NCI-H1105 treated with DMSO at 0.1 percent for 48 hours (cell line): ENCODE measurements around the gene AUTS2.

Experiments
- DNase-seq: peaks from one replicate; lab custom pipeline; 2025; lab: John Stamatoyannopoulos, UW

Gene AUTS2

DNA sequence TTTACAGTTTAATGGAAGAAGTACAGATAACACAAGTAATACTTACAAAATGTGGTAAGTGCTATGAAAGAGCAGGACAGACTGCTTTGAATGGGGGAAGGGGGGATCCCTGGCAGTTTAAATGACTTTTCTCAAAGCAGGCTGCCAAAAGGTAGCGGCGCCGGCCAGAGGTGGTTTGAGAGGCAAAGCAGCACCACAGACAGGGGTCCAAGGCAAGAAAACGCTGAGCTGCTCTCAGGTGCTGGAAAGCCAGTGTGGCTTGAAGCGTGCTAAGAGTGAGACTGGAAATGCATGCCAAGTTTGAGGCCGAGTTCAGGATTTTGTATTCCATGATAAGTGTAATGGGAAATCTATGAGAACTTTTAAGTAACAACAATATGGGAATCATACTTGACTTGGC is 437.7 kb downstream of the AUTS2 start:
- DNase-seq = no peak

DNA sequence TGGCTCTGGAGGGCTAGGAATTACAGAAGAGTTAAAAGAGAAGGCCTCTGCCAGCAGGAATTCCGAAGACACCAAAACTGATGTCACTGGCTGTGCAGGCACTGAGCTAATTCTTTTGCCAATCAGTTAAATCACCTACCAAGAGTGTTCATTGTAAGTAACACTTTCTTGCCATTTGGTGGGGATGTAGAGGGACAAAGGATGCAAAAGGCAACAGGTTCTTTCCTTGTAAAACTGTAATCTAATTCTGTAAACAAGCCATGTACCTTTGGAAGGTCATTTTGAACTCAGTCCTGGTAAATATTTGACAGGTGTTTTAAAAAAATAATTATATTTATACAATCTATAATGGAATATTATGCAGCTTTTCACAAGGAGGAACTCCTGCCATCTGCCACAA is 438.4 kb downstream of the AUTS2 start:
- DNase-seq = no peak

DNA sequence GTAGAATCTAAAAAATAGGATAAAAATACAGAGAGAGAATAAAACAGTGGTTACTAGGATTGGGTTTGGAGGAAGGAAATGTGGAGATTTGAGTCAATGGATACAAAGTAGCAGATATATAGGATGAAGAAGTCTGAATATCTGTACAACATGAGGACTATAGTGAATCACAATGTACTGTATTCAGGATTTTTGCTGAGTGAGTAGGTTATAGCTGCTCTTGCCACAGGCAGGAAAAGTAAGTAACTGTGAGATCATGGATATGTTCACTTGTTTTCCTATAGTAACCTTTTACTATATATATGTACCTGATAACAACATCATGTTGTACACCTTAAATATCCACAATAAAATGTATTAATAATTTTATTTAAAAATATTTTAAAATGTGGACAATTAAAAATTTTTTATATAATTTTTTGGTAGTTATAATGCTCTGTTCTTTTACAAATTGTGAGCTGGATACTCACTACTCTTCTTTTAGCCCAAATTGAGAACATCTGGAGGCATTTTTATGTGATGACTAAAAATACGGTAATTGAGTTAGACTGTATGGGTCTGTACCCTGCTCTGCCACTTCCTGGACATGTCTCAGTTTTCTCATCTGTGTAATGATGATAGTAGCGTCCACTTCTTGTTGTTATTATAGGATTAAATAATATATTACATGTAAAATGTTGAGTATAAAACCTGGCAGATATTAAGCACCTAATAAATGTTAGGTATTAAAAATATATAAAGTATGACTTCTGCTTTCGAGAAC is 439.1 kb downstream of the AUTS2 start:
- DNase-seq = no peak

DNA sequence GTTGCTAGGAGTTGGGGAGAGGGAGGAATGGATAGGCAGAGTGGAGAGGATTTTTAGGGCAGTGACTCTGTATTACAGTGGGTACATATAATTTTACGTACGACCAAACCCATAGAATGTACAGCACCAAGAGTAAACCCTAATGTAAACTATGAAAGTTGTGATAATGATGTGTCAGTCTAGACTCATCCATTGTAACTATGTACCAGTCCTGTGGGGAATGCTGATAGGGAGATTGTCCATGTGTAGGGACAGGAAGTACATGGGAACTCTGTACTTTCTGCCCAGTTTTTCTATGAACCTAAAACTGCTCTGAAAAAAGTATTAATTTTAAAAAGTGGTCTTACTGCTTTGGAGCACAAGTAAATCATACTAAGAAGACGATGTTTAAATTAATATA is 441.8 kb downstream of the AUTS2 start:
- no peak for DNase-seq

DNA sequence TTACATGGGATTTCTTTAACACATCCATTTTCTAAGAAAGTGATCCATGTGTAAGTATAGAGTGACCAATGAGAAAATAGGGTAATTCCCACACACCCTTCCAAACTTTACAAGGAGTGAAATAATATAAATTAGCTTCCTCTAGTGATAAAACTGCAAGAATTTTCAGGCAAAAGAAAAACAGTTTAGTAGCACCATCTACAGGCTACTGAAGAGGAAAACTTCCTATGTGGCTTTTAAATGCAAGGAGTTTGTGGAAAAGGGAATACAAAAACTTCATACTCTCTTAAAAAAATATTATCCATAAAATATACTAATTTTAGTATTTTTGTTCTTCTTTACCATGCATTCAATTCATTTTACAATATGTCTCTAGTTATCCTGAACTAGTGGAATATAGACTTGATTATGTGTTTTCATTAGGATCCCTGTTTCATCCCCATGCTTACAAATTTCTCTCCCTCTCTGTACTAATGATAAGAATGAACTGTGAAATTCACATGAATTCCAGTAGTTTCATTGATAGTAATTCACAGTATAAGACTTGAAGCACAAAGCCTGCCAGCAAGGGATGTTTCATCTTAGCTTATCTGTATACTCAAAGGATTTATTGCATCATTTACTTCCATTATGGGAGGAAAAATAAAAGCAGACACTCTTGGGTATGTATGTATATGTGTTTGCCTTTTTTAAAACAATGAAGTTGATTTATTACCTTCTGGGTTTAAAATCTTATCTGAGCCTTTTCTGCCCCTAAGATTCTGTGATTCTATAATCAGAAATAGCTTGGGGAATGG is 442.9 kb downstream of the AUTS2 start:
- peak; percentile 32 for DNase-seq

DNA sequence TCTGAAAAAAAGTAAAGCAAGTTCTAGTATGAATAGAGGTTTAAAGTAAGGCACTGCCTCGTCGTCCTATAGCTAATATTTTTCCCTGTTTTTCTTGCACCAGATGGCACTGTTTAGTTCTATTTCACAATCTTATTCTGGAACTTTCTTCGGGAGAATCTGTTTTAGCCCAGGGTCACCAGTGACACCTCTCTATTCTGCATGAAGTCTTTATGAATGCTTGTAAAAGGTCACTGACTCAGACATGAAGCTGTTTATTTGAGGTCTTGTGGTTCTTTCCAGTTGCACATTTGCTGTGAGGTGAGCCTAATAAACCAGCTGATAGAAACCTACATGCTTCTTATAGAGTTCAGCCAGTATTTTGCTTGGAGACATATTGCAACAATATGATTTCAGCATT is 444.3 kb downstream of the AUTS2 start:
- DNase-seq = no peak

DNA sequence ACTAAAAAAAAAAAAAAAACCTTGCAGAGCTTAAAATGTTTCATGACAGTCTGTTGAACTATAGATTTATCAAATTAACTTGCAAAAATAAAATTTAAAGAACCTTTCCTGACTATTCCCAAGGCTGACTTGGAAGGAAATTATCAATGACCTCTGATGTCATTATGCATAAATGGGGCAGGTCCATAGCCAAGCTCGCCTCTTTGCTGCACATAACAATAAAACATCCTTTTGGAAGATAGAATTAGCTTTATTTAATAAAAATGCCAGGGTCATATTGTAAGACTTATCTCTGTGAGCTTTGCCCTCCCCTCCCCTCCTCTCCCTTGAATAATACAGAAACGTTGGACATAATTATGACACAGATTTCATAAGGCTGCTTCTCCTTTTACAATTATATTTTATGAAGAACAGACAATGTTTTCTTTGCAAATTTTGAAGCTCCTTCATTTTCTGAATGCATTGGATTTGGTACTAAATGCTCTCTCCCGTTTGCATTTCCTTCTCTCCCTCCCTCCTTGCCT is 444.8 kb downstream of the AUTS2 start:
- DNase-seq = no peak

DNA sequence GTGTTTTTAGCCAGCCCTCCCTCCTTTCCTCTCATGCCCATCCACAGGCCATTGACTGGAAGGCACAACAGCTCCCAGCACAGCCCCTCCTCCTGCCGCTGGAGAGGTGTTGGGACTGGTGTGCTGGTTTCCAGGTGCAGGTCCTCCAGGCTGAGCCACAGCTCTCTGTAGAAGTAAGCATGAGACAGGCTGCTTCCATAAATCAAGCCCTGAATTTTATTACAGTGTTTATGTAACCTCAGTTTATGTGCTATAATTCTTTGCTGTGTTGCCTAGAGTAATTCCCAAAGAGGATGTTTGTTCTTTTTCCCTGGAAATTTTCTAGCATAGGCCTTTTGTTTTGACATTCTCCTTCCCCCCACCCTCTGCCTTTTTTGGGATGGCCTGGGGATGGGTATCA is 445.8 kb downstream of the AUTS2 start:
- DNase-seq = peak; percentile 9

DNA sequence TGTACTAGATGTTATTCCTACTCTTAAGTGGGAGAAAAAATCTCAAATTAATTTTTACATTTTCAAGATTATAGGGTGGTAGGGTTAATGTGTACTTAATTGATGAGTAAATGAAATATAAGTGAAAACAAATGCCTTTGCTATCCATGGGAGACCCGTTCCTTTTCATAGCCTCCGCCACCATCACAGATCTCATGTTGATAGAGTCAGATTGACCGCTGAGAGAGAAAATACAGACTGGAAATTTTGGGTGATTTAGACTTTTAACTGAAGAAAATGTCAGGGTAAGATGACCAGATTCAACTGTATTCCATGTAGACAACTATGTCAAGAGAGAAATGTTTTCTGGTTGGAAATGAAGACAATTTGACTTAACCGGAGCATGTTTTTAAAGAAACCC is 446.2 kb downstream of the AUTS2 start:
- no peak for DNase-seq

DNA sequence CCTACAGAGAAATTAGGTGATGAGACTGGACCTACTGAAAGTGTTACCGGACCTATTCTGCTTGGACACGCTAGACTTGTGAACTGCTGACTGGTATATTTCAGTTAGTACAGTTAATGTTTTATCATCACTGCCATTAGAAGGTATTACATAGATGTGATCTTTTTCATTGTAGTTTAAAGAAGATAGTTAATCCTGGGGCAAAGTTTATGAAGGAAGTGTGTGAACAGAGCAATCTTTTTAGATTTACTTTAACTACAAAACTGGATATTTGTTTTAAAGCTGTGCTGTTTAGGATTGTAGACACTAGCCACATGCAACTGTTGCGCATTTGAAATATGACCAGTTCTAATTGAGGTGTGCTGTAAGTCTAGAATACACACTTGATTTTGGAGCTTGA is 446.7 kb downstream of the AUTS2 start:
- DNase-seq = no peak

DNA sequence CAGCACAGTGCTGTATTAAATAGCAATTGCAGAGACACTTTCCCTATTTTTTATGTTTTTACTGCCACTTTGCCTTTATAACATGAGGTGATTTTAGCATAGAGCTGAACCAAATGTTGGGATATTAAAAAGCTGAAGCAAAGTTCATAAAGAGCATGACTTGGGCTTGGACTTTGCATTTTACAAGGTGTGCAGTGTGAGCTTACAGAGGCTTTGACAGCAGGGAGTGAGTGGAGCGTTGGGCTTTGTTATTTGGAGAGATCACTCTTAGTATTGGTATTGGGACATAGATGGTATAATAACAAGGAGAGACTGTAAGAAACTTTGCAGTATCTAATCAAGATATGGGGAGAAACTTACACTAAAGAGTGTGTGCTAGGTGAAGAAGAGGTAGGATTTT is 449.1 kb downstream of the AUTS2 start:
- DNase-seq = no peak

DNA sequence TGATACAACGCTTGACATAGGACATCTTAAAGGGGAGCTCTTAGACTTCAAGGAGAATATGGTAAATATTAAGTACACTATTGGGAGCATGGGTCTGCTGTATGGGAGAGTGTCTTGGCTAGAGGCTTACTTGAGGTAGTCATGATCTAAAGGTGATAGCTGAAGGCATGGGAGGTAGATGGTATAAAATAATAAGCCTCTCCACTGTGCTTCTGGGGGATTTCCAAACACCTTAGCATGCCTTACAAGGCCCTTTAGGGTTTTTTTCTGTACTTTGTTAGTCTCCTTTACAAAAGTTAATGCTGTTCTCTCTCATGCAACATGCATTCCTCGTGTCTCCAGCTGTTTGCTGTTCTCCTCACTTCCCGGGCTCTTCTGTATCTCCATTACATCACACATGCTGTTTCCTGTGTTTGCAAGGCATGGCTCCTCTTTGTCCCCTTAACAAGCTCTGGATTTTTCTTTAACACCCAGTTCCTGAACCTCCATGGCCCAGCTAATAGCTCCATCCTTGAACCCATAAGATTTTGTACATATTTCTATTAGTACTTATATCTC is 449.7 kb downstream of the AUTS2 start:
- DNase-seq = no peak

DNA sequence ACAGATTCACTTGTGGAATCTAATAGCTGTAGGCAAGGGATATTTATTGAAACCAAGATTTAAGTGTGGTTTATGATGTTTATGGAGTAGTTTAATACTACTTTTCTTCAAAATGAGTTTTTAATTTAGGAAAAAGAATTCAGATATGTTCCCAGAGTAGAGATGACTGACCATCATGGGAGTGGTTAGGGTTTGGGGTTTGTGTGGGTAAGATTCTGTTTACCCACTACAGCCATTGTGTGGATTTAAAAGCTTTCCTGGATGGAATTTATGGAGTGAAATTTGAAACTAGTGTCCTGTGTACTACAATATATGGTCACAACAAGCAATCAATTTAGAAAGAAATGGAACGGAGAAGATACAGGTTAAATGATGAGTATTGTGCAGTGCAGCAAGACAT is 453.5 kb downstream of the AUTS2 start:
- no peak for DNase-seq

DNA sequence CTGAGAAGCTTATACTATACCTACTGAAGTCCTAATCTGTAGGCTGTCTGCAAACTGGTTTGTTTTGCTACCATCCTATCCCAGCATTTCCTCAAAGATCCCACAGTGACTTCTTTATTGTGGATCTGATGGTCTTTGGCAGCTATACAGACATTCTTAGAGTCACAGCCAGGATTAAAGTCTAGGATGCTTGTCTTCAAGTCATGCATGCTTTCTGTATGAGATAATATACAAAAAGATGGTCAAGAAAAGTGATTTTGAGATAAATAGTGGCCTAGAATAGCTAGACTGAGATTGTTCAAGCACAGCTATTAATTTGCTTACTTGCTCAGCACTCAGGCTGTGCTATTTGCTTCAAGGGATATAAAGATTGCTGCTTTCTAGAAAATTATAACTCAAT is 454.4 kb downstream of the AUTS2 start:
- DNase-seq = no peak

DNA sequence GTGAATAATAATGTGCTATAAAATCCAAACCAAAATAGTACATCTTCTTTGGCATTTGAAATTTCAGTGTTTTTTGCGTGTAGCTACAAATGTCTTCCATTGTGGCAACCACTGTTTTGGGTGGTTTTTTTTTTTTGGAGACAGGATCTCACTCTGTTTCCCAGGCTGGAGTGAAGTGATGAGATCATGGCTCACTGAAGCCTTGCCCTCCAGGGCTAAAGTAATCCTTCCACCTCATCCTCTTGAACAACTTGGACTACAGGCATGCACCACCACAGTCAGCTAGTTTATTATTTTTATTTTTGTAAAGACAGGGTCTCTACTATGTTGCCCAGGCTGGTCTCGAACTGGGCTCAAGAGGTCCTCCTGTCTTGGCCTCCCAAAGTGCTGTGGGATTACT is 455.1 kb downstream of the AUTS2 start:
- DNase-seq = no peak

DNA sequence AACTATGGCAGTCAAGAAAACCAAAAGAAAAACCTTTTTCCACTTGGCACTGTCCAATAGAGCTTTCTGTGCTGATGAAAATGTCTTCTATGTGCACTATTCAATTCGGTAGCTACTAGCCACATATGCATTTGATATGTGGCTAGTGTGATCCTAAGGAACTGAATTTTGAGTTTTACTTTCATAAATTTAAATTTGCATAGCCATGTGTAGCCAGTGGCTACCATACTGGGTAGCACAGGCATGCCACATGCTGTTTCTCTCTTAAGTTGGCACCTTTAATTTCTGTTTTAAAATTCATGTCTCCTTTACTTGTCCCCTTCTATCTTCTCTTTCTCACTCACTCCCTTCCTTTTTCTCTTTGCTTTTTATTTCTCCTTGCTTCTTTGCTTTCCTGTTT is 455.7 kb downstream of the AUTS2 start:
- DNase-seq = no peak

DNA sequence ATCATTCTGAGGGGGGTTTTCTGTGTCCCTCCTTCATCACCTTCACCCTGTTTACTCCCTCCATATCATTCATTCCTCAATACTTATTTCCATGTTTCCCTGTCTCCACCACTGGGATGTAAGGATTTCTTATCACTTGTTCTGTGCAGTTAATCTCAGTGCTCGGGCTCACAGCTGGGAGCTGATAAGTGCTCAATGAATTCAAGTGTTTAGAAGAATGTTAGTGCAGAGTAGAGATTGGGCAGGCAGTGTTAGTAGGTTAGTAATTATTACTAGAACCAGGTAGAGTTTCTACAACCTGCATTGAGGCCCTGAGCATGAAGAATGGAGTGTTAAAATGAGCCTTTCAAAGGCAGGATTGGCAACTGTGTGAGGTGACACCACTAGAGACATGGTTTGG is 458.1 kb downstream of the AUTS2 start:
- DNase-seq = no peak

DNA sequence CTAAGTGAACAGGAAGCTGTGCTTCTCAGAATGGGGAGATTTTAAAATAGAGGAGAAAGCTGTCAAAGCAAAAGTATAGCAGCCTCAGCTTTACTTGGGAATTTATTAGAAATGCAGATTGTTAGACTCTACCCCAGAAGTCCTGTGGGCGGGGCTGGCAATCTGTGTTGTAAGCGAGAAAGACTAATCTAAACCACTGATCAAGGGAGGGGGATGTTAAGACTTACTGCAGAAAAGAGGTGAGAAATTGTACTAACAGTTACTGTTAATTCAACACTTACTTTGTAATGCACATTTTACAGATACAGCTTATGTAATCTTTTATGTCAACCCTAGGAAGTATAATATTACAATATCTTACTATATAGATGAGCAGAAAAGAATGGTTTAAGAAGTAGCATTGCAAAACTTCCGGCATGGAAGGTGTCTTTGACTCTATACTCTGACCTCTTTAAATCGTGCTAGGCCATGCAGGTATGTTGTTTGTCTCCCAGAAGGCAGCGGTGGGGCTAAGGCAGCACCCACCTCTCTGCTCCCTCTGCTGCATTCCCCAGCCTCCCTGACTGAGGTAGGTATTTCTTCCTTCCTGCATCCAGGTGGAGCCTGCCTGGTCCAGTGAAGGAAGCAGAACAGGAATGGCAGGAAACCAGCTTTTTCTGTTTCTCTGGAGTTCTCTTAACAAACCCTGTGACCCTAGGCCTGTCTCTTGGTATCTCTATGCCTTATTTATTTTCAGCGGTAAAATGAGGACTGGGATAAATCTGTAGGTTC is 462.2 kb downstream of the AUTS2 start:
- DNase-seq = no peak

DNA sequence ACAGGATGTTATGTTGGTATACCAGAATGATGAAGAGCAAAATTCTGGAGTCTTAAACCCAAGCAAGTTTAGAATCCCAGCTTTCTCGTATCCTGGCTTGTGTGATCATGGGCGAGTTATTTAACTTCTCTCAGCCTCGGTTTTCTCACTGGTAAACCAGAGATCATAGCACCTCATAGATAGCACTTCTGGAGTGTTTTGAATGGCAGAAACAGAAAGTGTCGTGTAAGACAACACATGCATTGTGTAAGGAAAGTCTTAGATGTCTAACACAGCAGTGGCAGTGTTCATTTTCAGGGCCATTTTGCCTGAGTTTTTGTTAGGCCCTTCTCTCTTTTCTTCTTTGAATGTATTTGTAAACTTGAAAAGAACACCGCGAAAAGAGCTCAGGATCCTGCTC is 465.1 kb downstream of the AUTS2 start:
- no peak for DNase-seq

DNA sequence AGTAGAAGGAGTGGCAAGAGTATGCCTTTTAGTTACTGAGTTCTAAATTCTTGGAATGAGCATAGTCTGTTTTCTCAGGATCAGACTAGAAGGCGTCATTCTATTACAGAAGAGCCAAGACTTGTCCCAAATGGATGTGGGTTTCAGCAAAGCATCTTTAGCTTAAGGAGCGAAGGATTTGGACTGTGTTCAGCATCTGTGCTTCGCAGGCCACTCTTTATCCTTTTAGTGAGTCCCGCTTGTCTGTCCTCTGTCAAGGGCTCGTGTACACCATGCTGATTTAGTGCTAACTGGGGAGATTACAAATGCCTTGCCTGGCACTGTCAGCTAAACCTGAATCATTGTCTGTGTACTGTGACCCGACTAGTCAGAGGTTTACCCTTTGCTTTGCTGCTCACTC is 465.7 kb downstream of the AUTS2 start:
- no peak for DNase-seq

DNA sequence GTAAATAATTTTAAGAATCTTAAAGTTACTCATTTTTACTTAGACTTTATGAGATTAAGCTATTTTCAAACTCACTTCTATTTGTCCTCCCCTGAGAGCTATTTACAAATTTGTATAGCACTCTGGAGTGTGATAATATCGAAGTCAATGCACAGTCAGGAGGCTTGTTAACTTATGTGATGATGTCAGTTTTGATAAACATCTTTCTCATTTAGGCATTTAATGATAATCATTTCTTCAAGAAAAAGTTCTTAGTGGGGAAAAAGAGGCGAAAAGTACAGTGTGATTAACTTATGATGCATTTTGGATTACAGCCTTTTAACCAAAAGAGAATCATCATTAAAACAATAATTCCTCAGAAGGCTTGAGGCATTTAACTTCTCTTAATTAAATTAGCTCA is 468.6 kb downstream of the AUTS2 start:
- no peak for DNase-seq

DNA sequence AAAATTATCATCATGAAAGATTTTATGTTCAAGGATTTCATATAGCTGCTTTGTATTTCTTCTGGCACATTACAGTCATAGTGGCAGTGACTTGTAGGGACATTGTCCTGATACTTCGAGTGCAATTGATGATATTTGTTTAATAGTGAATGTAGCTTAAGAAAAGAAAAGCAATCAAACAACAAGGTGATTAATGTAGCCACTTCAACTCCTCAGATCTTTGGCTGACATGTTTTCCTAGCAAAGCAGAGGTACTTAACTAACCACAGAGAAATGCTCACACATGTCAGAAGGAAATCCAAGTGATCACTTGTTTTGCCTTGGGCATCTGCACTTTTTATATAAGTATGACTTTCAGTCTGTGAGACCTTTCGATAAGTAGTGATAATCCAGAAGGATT is 470.3 kb downstream of the AUTS2 start:
- DNase-seq = peak; percentile 48
